ENCODE results near the gene C4orf51.

DNA sequence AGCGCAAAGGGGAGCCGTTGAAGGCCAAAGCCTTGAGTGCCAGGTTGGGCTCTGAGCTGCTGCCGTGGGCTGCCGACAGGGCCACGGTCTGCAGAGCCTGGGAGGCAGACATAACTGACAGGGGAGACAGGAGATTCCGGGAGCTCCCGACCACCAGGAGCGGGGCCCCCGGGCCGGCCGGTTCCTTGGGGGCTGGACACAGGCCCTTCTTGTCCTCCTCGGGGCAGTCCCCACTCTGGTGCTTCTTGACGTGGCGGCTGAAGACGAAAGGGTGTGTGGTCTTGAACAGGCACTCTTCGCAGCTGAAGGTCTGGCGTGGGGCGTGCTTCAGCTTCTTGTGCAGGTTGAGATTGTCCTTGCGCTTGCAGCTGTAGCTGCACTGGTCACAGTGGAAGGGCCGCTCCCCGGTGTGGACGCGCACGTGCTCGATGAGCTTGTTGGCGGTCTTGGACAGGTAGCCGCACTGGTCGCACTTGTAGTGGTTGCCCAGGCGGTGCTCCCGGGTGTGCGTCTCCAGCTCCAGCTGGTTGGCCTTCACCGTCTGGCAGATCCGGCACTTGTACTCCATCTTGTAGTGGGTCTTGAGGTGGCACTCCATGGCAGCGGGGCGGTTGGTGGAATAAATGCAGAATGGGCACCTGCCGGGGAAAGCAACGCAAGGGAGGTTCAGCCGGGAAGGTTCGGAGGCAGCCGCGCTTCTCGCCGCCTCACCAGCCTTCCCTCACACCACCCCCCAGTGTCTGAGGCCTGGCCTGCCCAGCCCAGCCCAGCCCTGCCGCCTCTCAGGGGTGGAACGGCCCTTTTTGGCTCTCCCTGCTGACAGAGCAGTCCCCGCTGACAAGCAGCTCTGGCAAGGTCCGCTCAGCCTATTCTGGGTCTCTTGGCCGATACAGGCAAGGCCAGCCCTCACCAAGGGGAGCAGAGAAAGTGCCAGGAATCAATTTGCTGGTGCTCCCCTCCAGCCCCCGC, 81.3 kb downstream of the C4orf51 start:
- TF ChIP-seq, protein P1, sequence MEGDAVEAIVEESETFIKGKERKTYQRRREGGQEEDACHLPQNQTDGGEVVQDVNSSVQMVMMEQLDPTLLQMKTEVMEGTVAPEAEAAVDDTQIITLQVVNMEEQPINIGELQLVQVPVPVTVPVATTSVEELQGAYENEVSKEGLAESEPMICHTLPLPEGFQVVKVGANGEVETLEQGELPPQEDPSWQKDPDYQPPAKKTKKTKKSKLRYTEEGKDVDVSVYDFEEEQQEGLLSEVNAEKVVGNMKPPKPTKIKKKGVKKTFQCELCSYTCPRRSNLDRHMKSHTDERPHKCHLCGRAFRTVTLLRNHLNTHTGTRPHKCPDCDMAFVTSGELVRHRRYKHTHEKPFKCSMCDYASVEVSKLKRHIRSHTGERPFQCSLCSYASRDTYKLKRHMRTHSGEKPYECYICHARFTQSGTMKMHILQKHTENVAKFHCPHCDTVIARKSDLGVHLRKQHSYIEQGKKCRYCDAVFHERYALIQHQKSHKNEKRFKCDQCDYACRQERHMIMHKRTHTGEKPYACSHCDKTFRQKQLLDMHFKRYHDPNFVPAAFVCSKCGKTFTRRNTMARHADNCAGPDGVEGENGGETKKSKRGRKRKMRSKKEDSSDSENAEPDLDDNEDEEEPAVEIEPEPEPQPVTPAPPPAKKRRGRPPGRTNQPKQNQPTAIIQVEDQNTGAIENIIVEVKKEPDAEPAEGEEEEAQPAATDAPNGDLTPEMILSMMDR (conservative IDR thresholded peaks at IDR 0.05; ENCODE audit: low read length) = no peak
- no peak for TF ChIP-seq EZH2phosphoT487 (IDR thresholded peaks at IDR 0.05; ENCODE audit: borderline replicate concordance)
